Measurements from ENCODE around the gene C5orf15.

The C5orf15 gene

GRCh38 chr5:133948721-133949120, 19.7 kb downstream of the C5orf15 start:
- TF ChIP-seq, protein P1, sequence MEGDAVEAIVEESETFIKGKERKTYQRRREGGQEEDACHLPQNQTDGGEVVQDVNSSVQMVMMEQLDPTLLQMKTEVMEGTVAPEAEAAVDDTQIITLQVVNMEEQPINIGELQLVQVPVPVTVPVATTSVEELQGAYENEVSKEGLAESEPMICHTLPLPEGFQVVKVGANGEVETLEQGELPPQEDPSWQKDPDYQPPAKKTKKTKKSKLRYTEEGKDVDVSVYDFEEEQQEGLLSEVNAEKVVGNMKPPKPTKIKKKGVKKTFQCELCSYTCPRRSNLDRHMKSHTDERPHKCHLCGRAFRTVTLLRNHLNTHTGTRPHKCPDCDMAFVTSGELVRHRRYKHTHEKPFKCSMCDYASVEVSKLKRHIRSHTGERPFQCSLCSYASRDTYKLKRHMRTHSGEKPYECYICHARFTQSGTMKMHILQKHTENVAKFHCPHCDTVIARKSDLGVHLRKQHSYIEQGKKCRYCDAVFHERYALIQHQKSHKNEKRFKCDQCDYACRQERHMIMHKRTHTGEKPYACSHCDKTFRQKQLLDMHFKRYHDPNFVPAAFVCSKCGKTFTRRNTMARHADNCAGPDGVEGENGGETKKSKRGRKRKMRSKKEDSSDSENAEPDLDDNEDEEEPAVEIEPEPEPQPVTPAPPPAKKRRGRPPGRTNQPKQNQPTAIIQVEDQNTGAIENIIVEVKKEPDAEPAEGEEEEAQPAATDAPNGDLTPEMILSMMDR (IDR thresholded peaks at IDR 0.05; ENCODE audit: borderline replicate concordance, extremely low read depth, low read length, poor library complexity, severe bottlenecking) = no peak
- TF ChIP-seq EZH2 (IDR thresholded peaks at IDR 0.05; ENCODE audit: borderline replicate concordance, low read depth, low read length, severe bottlenecking) = no peak
- Histone ChIP-seq H2AFZ (ENCODE audit: low read depth, low read length) (no peak overlapping the region), H3K4me2 (ENCODE audit: insufficient read depth, low read length) (no peak overlapping the region), H3K9ac (ENCODE audit: low read depth, low read length) (no peak overlapping the region), H3K36me3 (ENCODE audit: insufficient read depth, low read length) (no peaks in the 10 kb centered on the region), H4K20me1 (ENCODE audit: insufficient read depth, low read length) (no peaks in the 10 kb centered on the region), H3K27ac (ENCODE audit: low read length) (no peak overlapping the region), H3K9me3 (ENCODE audit: insufficient read depth, low read length, severe bottlenecking) (no peaks in the 10 kb centered on the region), H3K79me2 (ENCODE audit: insufficient read depth, low read length) (no peaks in the 10 kb centered on the region), H3K27me3 (ENCODE audit: insufficient read depth, low read length, poor library complexity) (peaks cover 10% of the 10 kb centered on the region), H3K4me1 (ENCODE audit: insufficient read depth, low read length) (no peaks in the 10 kb centered on the region), H3K4me3 (ENCODE audit: low read depth in 1 of 2, low read length in 2 of 2) (no peak overlapping the region)
- no peak for DNase-seq
- no peak for ATAC-seq (ENCODE audit: insufficient read depth, low read depth)

GRCh38 chr5:133947431-133947841, 21.0 kb downstream of the C5orf15 start:
- Histone ChIP-seq H3K4me1 (ENCODE audit: insufficient read depth, low read length) (no peaks in the 10 kb centered on the region), H3K79me2 (ENCODE audit: insufficient read depth, low read length) (no peaks in the 10 kb centered on the region), H3K9me3 (ENCODE audit: insufficient read depth, low read length, severe bottlenecking) (no peaks in the 10 kb centered on the region), H3K36me3 (ENCODE audit: insufficient read depth, low read length) (no peaks in the 10 kb centered on the region), H3K4me3 (ENCODE audit: low read depth in 1 of 2, low read length in 2 of 2) (no peak overlapping the region), H3K27ac (ENCODE audit: low read length) (no peak overlapping the region), H3K27me3 (ENCODE audit: insufficient read depth, low read length, poor library complexity) (peaks cover 10% of the 10 kb centered on the region), H3K9ac (ENCODE audit: low read depth, low read length) (no peak overlapping the region), H3K4me2 (ENCODE audit: insufficient read depth, low read length) (no peak overlapping the region), H2AFZ (ENCODE audit: low read depth, low read length) (no peak overlapping the region), H4K20me1 (ENCODE audit: insufficient read depth, low read length) (no peaks in the 10 kb centered on the region)
- TF ChIP-seq, protein P1 (IDR thresholded peaks at IDR 0.05; ENCODE audit: borderline replicate concordance, extremely low read depth, low read length, poor library complexity, severe bottlenecking) = no peak
- no peak for TF ChIP-seq EZH2 (IDR thresholded peaks at IDR 0.05; ENCODE audit: borderline replicate concordance, low read depth, low read length, severe bottlenecking)
- DNase-seq = no peak
- no peak for ATAC-seq (ENCODE audit: insufficient read depth, low read depth)

GRCh38 chr5:133945568-133945967, 22.9 kb downstream of the C5orf15 start:
- H3K27me3 ChIP-seq (ENCODE audit: insufficient read depth, low read length, poor library complexity) = peaks cover 10% of the 10 kb centered on the region

More at GRCh38 chr5:133945568-133945967, 22.9 kb downstream of the C5orf15 start:
- ATAC-seq (ENCODE audit: insufficient read depth, low read depth) (no peak), DNase-seq (no peak)
- Histone ChIP-seq H3K4me1 (ENCODE audit: insufficient read depth, low read length) (no peaks in the 10 kb centered on the region), H3K4me3 (ENCODE audit: low read depth in 1 of 2, low read length in 2 of 2) (no peak overlapping the region), H3K9ac (ENCODE audit: low read depth, low read length) (no peak overlapping the region), H3K4me2 (ENCODE audit: insufficient read depth, low read length) (no peak overlapping the region), H4K20me1 (ENCODE audit: insufficient read depth, low read length) (no peaks in the 10 kb centered on the region), H3K79me2 (ENCODE audit: insufficient read depth, low read length) (no peaks in the 10 kb centered on the region), H2AFZ (ENCODE audit: low read depth, low read length) (no peak overlapping the region), H3K36me3 (ENCODE audit: insufficient read depth, low read length) (no peaks in the 10 kb centered on the region), H3K9me3 (ENCODE audit: insufficient read depth, low read length, severe bottlenecking) (no peaks in the 10 kb centered on the region), H3K27ac (ENCODE audit: low read length) (no peak overlapping the region)
- TF ChIP-seq, protein P1 (IDR thresholded peaks at IDR 0.05; ENCODE audit: borderline replicate concordance, extremely low read depth, low read length, poor library complexity, severe bottlenecking) = no peak
- no peak for TF ChIP-seq EZH2 (IDR thresholded peaks at IDR 0.05; ENCODE audit: borderline replicate concordance, low read depth, low read length, severe bottlenecking)
